ENCODE results near the gene LRP11. TPM values are rescaled to one million over a fixed set of nuclear protein-coding genes. Genes with fewer than 3 reads are reported as not detected.
"Not testable (repeated sequence)": the region's sequence is repeated elsewhere in the genome, so short reads cannot be mapped to it uniquely, and the experiment has no call there.

Gene LRP11
- total RNA-seq, 1 donor from 2014 or later = 51.7 TPM

- DNase-seq (ENCODE audit: low spot score) = no peak
- TF ChIP-seq CTCF (IDR thresholded peaks at IDR 0.05; ENCODE audit: unreplicated experiment) = no peak
- Mint-ChIP-seq H3K9me3 (ENCODE audit: unreplicated experiment) (no peaks in the 10 kb centered on the region), H3K4me1 (ENCODE audit: unreplicated experiment) (peaks cover 40% of the 10 kb centered on the region), H3K27ac (ENCODE audit: unreplicated experiment) (no peak overlapping the region), H3K4me3 (ENCODE audit: unreplicated experiment) (no peak overlapping the region), H3K36me3 (ENCODE audit: low read depth, unreplicated experiment) (peaks cover 6% of the 10 kb centered on the region), H3K27me3 (ENCODE audit: unreplicated experiment) (peaks cover 3% of the 10 kb centered on the region)
Measured at GRCh38 chr6:149852881-149853280, 11.3 kb downstream of the LRP11 start.

- TF ChIP-seq CTCF (IDR thresholded peaks at IDR 0.05; ENCODE audit: unreplicated experiment) = no peak
- Mint-ChIP-seq H3K9me3 (ENCODE audit: unreplicated experiment) (no peaks in the 10 kb centered on the region), H3K4me1 (ENCODE audit: unreplicated experiment) (peaks cover 40% of the 10 kb centered on the region), H3K27me3 (ENCODE audit: unreplicated experiment) (peaks cover 3% of the 10 kb centered on the region), H3K27ac (ENCODE audit: unreplicated experiment) (no peak overlapping the region), H3K36me3 (ENCODE audit: low read depth, unreplicated experiment) (peaks cover 6% of the 10 kb centered on the region), H3K4me3 (ENCODE audit: unreplicated experiment) (no peak overlapping the region)
- DNase-seq (ENCODE audit: low spot score) = no peak
Measured at GRCh38 chr6:149852180-149852579, 12.0 kb downstream of the LRP11 start.

- no peak for TF ChIP-seq CTCF (IDR thresholded peaks at IDR 0.05; ENCODE audit: unreplicated experiment)
- Mint-ChIP-seq H3K36me3 (ENCODE audit: low read depth, unreplicated experiment) (peaks cover 6% of the 10 kb centered on the region), H3K9me3 (ENCODE audit: unreplicated experiment) (no peaks in the 10 kb centered on the region), H3K4me1 (ENCODE audit: unreplicated experiment) (peaks cover 36% of the 10 kb centered on the region), H3K27ac (ENCODE audit: unreplicated experiment) (no peak overlapping the region), H3K4me3 (ENCODE audit: unreplicated experiment) (peak overlapping the region; percentile 32), H3K27me3 (ENCODE audit: unreplicated experiment) (peaks cover 3% of the 10 kb centered on the region)
- DNase-seq (ENCODE audit: low spot score) = no peak
Measured at GRCh38 chr6:149851461-149852110, 12.6 kb downstream of the LRP11 start.

DNA sequence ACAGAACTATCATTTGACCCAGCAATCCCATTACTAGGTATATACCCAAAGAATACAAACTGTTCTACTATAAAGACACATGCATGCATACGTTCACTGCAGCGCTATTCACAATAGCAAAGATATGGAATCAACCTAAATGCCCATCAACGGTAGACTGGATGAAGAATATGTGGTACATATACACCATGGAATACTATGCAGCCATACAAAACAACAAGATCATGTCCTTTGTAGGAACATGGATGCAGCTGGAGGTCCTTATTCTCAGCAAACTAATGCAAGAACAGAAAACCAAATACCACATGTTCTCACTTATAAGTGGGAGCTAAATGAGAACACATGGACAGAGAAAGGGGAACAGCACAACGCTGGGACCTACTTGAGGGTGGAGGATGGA lies 15.8 kb downstream of the LRP11 start:
- H3K4me1 Mint-ChIP-seq (ENCODE audit: unreplicated experiment) = peaks cover 14% of the 10 kb centered on the region

GRCh38 chr6:149847939-149848267 lies 16.3 kb downstream of the LRP11 start:
- TF ChIP-seq CTCF (IDR thresholded peaks at IDR 0.05; ENCODE audit: unreplicated experiment) = no peak
- no peak for DNase-seq (ENCODE audit: low spot score)
- Mint-ChIP-seq H3K27me3 (ENCODE audit: unreplicated experiment) (peaks cover 3% of the 10 kb centered on the region), H3K4me3 (ENCODE audit: unreplicated experiment) (no peak overlapping the region), H3K9me3 (ENCODE audit: unreplicated experiment) (no peaks in the 10 kb centered on the region), H3K27ac (ENCODE audit: unreplicated experiment) (no peak overlapping the region), H3K4me1 (ENCODE audit: unreplicated experiment) (peaks cover 14% of the 10 kb centered on the region), H3K36me3 (ENCODE audit: low read depth, unreplicated experiment) (peaks cover 10% of the 10 kb centered on the region)

More for the DNA sequence above, 15.8 kb downstream of the LRP11 start:
- H3K27me3 Mint-ChIP-seq (ENCODE audit: unreplicated experiment); H3K4me3 Mint-ChIP-seq (ENCODE audit: unreplicated experiment); H3K27ac Mint-ChIP-seq (ENCODE audit: unreplicated experiment); H3K9me3 Mint-ChIP-seq (ENCODE audit: unreplicated experiment); DNase-seq (ENCODE audit: low spot score): not testable (repeated sequence)
- peaks cover 10% of the 10 kb centered on the region for H3K36me3 Mint-ChIP-seq (ENCODE audit: low read depth, unreplicated experiment)

Data from endothelial cell (in vitro differentiated cells).